Measurements from ENCODE around the gene SLC10A6.

- TF ChIP-seq CTCF (conservative IDR thresholded peaks at IDR 0.05; ENCODE audit: low read length) (no peak), EZH2phosphoT487 (IDR thresholded peaks at IDR 0.05; ENCODE audit: borderline replicate concordance) (no peak)
These were observed 27.9 kb upstream of the SLC10A6 start for GRCh38 chr4:86876894-86877685.
